Gastrocnemius medialis (tissue), 4 donors: ENCODE results near the gene TBC1D25.

Experiments used
- POLR2A ChIP-seq, 2 donors: fragments of 450-650 bp; IDR thresholded peaks; one replicate each; pipeline ENCODE4 v1.6.1; 2017; ENCODE audit warnings: antibody characterized with exemption in 2 of 2, mild to moderate bottlenecking in 2 of 2, moderate library complexity in 2 of 2
- TF ChIP-seq, protein P1 (sequence below), 5 experiments: fragments of 450-650 bp in 3 of 5; fragments of 200-600 bp in 2 of 5; sonication (generic) in 2 of 5; IDR thresholded peaks in 4 of 5; conservative IDR thresholded peaks in 1 of 5; 1 replicate in 4 of 5; 2 replicates in 1 of 5; pipeline ENCODE4 v1.5.1; 2016 to 2019; ENCODE audit warnings: antibody characterized with exemption in 5 of 5, mild to moderate bottlenecking in 3 of 5, moderate library complexity in 3 of 5

DNA sequence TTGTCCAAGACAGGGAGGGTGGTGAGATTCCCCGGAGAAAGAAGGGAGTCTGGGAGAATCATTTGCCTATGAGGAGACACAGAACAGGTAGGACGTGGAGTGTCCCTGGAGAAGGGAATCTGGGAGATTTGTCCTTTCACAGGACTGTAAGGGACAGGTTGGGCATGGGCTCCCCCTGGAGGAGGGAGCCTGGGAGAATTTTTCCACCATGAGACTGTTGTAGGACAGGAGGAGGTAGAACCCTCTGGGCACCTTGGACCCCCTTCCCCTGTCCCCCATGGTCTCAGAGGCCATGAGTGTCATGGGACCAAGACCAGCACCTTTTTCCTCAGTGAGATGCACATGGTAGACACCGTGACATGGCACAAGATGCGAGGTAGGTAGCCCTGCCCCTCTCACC lies 28.0 kb upstream of the TBC1D25 start:
- no peak for TF ChIP-seq POLR2A (IDR thresholded peaks at IDR 0.05)
- TF ChIP-seq, protein P1, sequence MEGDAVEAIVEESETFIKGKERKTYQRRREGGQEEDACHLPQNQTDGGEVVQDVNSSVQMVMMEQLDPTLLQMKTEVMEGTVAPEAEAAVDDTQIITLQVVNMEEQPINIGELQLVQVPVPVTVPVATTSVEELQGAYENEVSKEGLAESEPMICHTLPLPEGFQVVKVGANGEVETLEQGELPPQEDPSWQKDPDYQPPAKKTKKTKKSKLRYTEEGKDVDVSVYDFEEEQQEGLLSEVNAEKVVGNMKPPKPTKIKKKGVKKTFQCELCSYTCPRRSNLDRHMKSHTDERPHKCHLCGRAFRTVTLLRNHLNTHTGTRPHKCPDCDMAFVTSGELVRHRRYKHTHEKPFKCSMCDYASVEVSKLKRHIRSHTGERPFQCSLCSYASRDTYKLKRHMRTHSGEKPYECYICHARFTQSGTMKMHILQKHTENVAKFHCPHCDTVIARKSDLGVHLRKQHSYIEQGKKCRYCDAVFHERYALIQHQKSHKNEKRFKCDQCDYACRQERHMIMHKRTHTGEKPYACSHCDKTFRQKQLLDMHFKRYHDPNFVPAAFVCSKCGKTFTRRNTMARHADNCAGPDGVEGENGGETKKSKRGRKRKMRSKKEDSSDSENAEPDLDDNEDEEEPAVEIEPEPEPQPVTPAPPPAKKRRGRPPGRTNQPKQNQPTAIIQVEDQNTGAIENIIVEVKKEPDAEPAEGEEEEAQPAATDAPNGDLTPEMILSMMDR (IDR thresholded peaks at IDR 0.05 in 4 of 5, conservative IDR thresholded peaks at IDR 0.05 in 1 of 5): no peak
